ENCODE measurements around the gene EXOC4. TPM values are rescaled to one million over a fixed set of nuclear protein-coding genes. Genes with fewer than 3 reads are reported as not detected.

Gene EXOC4
- total and polyA plus RNA-seq, 2 of the 8 experiments (the other 6 are each of a cell fraction or from before 2014, with no cell fraction given) = 27.0 to 67.3 TPM

GRCh38 chr7:133288970-133289369 is 36.1 kb downstream of the EXOC4 start:
- ChIA-PET CTCF (ENCODE audit: partially characterized antibody) (interaction anchor here (1.2 kb wide), 1 partner anchor 12 kb away, joined by 3 read pairs; no protein-coding TSS in a partner anchor), POLR2A (ENCODE audit: partially characterized antibody) (no interaction called here)
- Histone ChIP-seq H3K27ac (ENCODE audit: low read depth, low read length) (no peak overlapping the region), H3K4me3 (ENCODE audit: extremely low read depth in 1 of 4, insufficient read depth in 2 of 4, low read depth in 3 of 4, low read length in 4 of 4) (no peak overlapping the region), H3K14ac (ENCODE audit: insufficient read length) (no peak overlapping the region), H3K18ac (ENCODE audit: extremely low read depth, low read length) (no peak overlapping the region), H3K23me2 (ENCODE audit: low read depth, low read length) (no peaks in the 10 kb centered on the region), H3K4me1 (replicated peaks in 1 of 4; ENCODE audit: control insufficient read depth in 3 of 4, insufficient read depth in 4 of 4, low read length in 3 of 4) (peaks cover 0 to 3% (median 1%) of the 10 kb centered on the region in 4 experiments; a peak in 1 of 7 replicates), H2AK5ac (ENCODE audit: low read depth, low read length) (no peak overlapping the region), H2BK120ac (replicated peaks; ENCODE audit: low read depth, low read length) (no peak overlapping the region), H4K20me1 (replicated peaks in 1 of 2; ENCODE audit: control insufficient read depth in 1 of 2, insufficient read depth in 2 of 2, low read length in 2 of 2) (peaks cover 0 to 3% of the 10 kb centered on the region in 2 experiments), H3K9me3 (ENCODE audit: insufficient read depth in 2 of 2, low read depth in 1 of 2, low read length in 1 of 2) (no peaks in the 10 kb centered on the region), H2BK15ac (ENCODE audit: low read length) (no peak overlapping the region), H2BK5ac (ENCODE audit: low read depth, low read length) (no peak overlapping the region), H3K9ac (replicated peaks in 1 of 4; ENCODE audit: extremely low read depth in 1 of 4, low read depth in 3 of 4, low read length in 3 of 4) (no peak overlapping the region), H3K79me2 (ENCODE audit: control insufficient read depth in 1 of 2, insufficient read depth in 2 of 2, low read length in 2 of 2) (peaks cover 3 to 17% of the 10 kb centered on the region in 2 experiments; a peak in 3 of 4 replicates), H3K23ac (ENCODE audit: insufficient read length) (no peak overlapping the region), H4K5ac (ENCODE audit: insufficient read length, low read depth, low read length) (no peak overlapping the region), H3K36me3 (ENCODE audit: control insufficient read depth in 2 of 4, insufficient read depth in 4 of 4, low read length in 3 of 4) (peaks cover 2 to 16% (median 5%) of the 10 kb centered on the region in 4 experiments; a peak in 5 of 8 replicates), H3K4ac (replicated peaks; ENCODE audit: insufficient read length, low read depth, low read length) (no peak overlapping the region), H3K79me1 (ENCODE audit: low read depth, low read length) (no peaks in the 10 kb centered on the region), H3K27me3 (replicated peaks in 1 of 4; ENCODE audit: control insufficient read depth in 3 of 4, extremely low read depth in 1 of 4, insufficient read depth in 3 of 4, low read length in 3 of 4) (no peaks in the 10 kb centered on the region), H3K56ac (replicated peaks; ENCODE audit: insufficient read length, low read depth, low read length) (no peak overlapping the region), H4K91ac (replicated peaks; ENCODE audit: insufficient read length, low read length) (no peak overlapping the region), H2AFZ (ENCODE audit: low read length) (no peak overlapping the region), H2BK12ac (ENCODE audit: low read depth, low read length) (no peak overlapping the region), H2BK20ac (ENCODE audit: low read length) (no peak overlapping the region), H3K4me2 (ENCODE audit: insufficient read depth in 1 of 2, low read depth in 2 of 2, low read length in 2 of 2) (no peak overlapping the region), H4K8ac (ENCODE audit: extremely low read depth, insufficient read depth, low read length) (no peak overlapping the region)
- no peak for DNase-seq (ENCODE audit: low read depth in 1 of 2, low spot score in 2 of 2)
- FAIRE-seq = no peak
- 85% methylated on average over 1 of the region's 1 CpG; no CpG with 5 or more reads in 1 of the 2 experiments for WGBS, 2 experiments (ENCODE audit: extremely low coverage in 1 of 2, insufficient coverage in 1 of 2, insufficient read length in 1 of 2, insufficient replicate concordance in 2 of 2, low coverage in 1 of 2, low lambda C conversion rate in 2 of 2, missing lambda C conversion rate in 1 of 2)
- no peak for TF ChIP-seq SIX5 (IDR thresholded peaks at IDR 0.05; ENCODE audit: low read depth, low read length)
